Glomerular visceral epithelial cell (primary cell): ENCODE results near the gene PLCL2.

Experiments used
- DNase-seq: peaks from one replicate; pipeline ENCODE4 v3.0.0-alpha.2; 2016; ENCODE audit errors: extremely low spot score

The PLCL2 gene

GRCh38 chr3:17044855-17045254, 160.1 kb downstream of the PLCL2 start:
- no peak for DNase-seq

GRCh38 chr3:17045705-17046104, 160.9 kb downstream of the PLCL2 start:
- DNase-seq = no peak

DNA sequence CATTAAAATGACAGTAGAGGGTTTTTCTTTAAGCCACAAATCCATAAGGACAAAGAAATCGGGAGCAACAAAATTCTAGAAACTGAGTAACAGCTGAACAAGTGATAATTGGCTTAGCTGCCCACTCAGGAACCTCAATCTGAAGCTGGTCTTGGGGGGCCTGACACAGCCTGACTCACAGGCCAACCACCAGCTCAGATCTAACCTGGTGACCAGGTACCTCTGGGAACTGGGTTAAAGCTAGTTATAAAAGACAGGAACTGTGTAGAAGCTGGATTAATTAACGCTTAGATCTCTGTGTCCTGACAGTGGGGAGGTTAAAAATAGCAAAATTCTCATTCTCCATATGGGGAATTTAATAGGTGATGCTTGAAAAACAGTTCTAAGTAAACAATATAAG, 161.9 kb downstream of the PLCL2 start:
- DNase-seq = no peak

- no peak for DNase-seq
Measured at GRCh38 chr3:17047162-17047561, 162.4 kb downstream of the PLCL2 start.

- DNase-seq = no peak
Measured at GRCh38 chr3:17047894-17048293, 163.1 kb downstream of the PLCL2 start.

DNA sequence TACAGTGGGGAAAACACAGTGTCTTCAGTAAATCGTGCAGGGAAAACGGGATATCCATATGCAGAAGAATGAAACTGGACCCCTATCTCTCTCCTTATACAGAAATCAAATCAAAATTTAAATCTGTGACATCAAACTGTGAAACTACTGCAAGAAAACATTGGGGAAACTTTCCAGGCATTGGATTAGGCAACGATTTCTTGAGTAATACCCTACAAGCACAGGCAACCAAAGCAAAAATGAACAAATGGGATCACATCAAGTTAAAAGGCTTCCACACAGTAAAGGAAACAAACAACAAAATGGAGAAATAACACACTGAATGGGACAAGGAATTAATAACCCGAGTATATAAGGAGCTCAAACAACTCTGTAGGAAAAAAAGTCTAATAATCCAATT, 165.3 kb downstream of the PLCL2 start:
- DNase-seq = no peak

DNA sequence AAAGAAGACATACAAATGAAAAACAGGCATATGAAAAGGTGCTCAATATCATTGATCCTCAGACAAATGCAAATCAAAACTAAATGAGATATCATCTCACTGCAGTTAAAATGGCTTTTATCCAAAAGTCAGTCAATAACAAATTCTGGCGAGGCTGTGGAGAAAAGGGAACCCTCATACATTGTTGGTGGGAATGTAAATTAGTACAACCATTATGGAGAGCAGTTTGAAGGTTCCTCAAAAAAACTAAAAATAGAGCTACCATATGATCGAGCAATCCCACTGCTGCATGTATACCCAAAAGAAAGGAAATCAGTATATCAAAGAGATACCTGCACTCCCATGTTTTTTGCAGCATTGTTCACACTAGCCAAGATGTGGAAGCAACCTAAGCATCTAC, 165.8 kb downstream of the PLCL2 start:
- DNase-seq = no peak

DNA sequence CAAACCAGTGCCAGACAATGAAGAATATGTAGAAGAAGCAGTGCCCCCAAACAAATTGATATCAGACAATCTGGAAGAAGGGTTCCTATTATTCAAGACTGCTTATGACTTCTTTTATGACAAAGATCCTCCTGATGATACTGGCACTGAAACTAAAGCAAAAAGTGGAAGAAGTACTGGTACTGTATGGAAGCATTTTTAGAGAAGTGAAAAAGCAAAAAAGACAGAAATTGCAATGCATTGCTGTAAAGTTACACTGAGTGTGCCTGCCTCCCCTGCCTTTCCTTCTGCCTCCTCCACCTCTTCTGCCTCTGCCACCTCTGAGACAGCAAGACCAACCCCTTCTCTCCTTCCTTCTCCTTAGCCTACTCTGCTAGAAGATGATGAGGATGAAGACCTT, 167.6 kb downstream of the PLCL2 start:
- no peak for DNase-seq

DNA sequence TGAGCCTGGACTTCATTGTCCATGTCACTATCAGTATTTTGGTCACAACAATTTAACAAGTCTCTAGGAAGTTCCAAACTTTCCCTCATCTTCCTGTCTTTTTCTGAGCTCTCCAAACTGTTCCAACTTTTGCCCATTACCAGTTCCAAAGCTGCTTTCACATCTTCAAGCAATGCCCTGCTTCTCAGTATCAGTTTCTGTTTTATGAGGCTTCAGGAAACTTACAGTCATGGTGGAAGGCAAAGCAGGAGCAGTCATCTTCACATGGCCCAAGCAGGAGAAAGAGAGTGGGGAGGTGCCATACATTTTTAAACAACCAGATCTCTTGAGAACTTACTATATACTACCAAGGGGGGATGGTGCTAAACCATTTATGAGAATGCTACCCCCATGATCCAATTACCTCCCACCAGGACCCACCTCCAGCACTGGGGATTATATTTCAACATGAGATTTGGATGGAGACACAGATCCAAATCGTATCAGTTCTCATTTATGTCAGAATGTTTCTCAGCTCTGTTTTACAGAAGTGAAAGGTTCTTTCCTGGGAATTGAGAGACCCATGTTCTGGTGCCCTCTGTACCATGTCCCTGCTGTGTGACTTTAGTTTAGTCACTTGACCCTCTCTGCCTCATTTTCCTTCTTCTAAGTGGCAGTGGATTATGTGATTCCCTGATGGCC, 169.7 kb downstream of the PLCL2 start:
- no peak for DNase-seq

DNA sequence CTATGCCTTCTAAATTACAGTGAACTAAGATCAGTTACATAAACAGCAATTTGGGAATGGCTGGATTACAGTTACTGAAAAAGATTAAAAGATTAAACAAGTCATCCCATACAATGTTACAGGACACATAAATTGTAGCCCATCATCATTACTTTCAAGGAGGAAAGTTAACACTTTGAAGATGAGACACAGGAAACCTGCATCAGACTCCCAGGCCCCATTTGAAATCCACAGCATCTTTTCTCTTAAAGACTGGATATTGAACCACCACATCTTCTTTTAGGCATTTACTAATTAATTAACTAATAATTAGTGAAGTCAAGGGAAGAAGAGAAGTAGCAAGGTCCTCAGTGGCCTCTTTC, 170.2 kb downstream of the PLCL2 start:
- no peak for DNase-seq

DNA sequence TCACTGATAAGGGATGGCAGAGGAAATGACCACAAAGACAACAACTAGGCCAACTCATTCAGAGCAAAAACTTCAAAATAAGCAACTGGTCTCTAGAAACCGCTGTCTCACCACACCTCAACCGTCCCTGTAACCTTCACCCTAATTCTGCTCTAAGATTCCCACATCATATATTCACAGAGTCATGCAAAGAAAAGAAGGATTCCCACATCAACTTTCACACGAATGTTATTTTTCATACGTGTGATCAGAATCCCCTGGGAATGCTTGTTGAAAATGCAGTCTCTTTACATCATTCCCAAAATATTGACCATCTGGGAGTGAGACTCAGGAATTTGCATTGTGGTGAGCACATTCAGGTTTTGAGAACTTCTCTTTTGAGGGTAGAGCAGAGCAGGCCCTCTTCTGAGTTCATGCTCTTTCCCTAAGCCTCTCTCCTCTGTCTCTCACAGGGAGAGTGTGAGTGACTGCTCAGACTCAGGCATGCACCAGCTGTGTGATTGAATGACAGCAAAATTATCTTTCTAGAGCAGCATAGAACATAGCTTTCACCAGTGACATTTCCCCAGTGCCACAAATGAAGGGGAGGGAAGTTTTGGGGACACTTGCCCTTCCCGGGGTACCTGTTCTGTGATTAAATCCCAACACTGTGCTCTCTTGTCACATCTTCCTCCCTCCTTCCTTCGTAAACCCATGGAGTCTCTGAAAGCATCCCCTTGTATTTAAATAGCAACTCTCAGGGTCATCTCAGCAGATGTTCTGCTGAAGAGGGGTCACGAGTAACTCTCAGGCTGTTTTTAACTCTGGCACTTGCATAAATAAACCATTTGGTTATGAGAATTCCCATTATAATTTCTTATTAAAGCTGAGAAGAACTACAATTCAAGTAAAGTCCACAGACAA, 170.9 kb downstream of the PLCL2 start:
- no peak for DNase-seq

GRCh38 chr3:17057321-17057720, 172.6 kb downstream of the PLCL2 start:
- no peak for DNase-seq

DNA sequence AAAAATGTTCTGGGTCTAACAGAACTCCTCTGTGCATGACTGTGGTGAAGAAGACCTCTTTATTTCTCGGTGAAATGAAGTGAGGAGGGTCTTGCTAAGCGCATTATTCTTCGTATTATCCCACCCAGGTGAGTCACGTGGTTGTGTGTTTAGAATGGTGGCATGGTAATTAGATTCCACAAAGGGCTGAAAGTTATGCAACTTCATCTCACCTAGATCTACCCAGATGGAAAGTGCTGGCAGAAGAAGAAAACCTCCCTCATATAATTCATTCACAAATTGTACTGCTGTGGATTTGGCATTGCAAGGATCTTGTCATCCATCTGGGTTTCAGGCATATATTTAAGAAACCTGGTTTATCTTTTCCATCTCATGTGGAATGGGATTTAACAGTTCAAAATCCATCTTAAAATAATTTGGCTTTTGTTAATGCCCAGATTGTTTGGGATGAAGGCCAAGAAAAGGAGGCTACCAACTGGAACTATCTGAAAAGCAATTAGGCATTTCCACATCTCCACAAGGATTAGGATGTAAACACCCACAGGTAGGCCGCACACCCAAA, 175.3 kb downstream of the PLCL2 start:
- DNase-seq = no peak

- DNase-seq = no peak
Measured at GRCh38 chr3:17061005-17061404, 176.2 kb downstream of the PLCL2 start.

GRCh38 chr3:17062736-17063135, 178.0 kb downstream of the PLCL2 start:
- no peak for DNase-seq

DNA sequence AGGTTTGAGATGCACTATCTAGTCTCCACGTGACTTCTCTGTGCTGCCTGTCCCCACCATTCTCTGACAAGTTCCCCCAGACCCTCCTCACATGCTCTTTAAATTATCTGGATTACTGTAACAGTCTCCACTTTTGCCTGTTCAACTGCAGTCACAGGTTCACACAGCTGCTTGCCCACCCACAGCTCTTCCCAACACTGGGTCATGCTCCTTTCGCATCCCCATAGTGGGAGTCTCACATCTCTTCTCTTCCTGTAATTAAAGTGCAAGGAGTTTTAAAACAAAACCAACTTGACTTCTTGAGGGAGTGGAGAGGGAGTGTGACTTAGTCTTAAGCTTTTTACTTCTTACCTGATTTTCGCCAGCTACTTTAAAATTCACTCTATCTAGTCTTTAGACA, 178.8 kb downstream of the PLCL2 start:
- no peak for DNase-seq

GRCh38 chr3:17065315-17065714, 180.6 kb downstream of the PLCL2 start:
- no peak for DNase-seq

DNA sequence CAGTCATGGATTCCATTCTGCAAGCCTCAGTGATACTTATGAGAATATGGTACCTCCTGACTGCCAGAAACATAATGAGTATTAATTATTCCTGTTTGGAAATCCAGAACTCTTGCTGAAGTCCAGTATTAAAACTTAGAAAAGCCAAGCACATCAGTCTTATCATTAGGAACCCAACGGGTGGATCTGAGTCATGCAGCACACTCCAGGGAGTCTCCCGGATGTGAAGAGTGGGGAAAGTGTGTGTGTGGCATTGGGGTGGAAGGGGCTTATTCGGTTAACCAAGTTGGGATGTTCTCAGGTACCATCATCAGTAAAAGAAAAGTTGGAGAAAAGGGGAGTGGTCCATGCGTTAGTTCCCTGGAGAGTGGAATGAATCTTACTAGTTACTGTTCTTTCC, 181.1 kb downstream of the PLCL2 start:
- no peak for DNase-seq

DNA sequence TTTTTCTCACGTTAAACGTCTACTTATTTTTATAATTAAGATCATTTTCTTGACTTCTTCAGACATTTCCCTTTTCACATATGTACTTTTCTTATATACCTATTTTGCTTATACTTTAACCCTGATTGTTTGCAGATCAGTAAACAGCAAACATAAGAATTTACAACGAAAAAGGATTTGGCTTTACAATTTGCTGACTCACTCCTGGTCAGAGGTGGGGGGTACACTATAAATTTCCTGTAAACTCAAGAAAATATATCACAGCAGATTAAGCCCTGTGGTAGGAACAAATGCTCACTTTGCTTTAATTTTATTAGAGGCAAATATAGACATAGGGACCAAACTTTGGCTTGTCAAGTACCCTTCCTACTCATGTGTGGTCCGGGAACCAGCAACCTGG, 185.0 kb downstream of the PLCL2 start:
- DNase-seq = no peak

GRCh38 chr3:17070161-17070959, 185.6 kb downstream of the PLCL2 start:
- DNase-seq = no peak

- DNase-seq = no peak
Measured at GRCh38 chr3:17074559-17074958, 189.8 kb downstream of the PLCL2 start.

- no peak for DNase-seq
Measured at GRCh38 chr3:17075358-17075757, 190.6 kb downstream of the PLCL2 start.
